ENCODE measurements around the gene BCAN.

The BCAN gene

DNA sequence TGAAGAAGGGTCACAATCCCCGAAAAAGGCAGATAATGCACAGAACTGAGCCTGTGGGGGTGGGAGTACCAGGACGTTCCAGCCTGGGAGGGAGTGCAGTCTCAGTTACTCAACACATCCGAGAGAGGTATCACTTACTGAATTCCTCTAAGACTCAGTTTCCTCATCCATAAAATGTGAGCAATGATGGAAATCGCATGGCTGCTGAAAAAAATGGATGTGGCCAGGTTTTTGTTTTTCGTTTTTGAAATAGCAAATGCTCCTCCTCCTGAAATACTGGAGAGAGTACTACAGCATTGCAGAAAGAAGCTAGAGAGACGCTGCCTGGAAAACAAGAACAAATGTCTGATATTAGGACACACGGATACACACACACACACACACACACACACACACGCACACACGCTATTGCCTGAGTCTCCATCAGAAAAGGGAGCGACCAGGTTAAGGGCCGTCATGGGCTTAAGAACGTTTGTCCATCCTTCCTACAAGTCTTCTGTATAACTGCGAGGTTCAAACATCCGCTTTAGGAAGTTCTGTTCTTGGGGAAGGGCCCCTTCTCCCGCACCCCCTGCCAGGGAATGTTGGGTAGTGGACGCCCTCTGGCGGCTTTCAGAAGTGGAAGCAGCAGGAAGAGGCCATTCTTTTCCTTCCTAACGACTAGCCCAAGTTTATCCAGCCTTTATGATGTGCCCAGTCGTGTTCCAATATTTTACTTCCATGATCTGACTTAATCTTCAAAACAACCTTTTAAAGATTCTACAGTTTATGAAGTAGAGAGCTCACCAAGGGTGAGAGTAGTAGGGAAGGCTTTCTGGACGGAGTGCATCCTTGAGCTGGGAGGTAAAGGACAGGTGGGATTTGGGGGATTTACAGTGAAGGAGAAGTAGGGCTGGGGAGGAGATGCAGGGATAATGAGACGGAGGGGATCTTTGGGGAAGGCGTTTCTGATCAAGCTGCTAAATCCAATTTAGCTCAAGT lies 36.0 kb downstream of the BCAN start:
- H3K4me3 Mint-ChIP-seq = peak overlapping the region; percentile 88
- peaks cover 33% of the 10 kb centered on the region for H3K27me3 Mint-ChIP-seq (ENCODE audit: low read depth, poor library complexity)
- peak; percentile 70 for DNase-seq
- peak overlapping the region; percentile 93 for H3K27ac Mint-ChIP-seq
- peaks cover 21% of the 10 kb centered on the region for H3K36me3 Mint-ChIP-seq (ENCODE audit: low read depth)
- TF ChIP-seq, protein P1, sequence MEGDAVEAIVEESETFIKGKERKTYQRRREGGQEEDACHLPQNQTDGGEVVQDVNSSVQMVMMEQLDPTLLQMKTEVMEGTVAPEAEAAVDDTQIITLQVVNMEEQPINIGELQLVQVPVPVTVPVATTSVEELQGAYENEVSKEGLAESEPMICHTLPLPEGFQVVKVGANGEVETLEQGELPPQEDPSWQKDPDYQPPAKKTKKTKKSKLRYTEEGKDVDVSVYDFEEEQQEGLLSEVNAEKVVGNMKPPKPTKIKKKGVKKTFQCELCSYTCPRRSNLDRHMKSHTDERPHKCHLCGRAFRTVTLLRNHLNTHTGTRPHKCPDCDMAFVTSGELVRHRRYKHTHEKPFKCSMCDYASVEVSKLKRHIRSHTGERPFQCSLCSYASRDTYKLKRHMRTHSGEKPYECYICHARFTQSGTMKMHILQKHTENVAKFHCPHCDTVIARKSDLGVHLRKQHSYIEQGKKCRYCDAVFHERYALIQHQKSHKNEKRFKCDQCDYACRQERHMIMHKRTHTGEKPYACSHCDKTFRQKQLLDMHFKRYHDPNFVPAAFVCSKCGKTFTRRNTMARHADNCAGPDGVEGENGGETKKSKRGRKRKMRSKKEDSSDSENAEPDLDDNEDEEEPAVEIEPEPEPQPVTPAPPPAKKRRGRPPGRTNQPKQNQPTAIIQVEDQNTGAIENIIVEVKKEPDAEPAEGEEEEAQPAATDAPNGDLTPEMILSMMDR (IDR thresholded peaks at IDR 0.05) = peak; percentile 70
- H3K4me1 Mint-ChIP-seq = peaks cover 61% of the 10 kb centered on the region
- no peaks in the 10 kb centered on the region for H3K9me3 Mint-ChIP-seq

DNA sequence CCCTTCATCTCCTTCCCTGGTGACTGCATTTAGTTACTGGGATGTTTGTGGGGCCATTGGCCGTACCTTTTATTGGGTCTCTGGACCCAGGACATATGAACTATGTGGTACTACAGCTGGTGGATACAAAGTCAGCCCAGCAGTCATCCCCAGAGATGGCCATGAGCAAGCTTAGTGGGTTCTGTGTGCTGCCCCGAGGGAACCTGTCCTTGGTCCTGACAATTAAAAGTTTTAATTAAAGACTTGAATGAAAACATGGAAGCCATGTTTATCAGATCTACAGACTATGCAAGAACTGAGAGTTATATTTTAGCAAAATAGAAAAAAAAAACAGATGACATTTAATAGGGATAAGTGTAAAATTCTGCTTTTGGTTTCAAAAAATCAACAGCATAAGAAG lies 38.1 kb downstream of the BCAN start:
- no peak for DNase-seq
- H3K4me1 Mint-ChIP-seq = peaks cover 49% of the 10 kb centered on the region
- no peak overlapping the region for H3K27ac Mint-ChIP-seq
- H3K27me3 Mint-ChIP-seq (ENCODE audit: low read depth, poor library complexity) = peaks cover 40% of the 10 kb centered on the region
- H3K36me3 Mint-ChIP-seq (ENCODE audit: low read depth) = peaks cover under 1% of the 10 kb centered on the region
- TF ChIP-seq, protein P1 (IDR thresholded peaks at IDR 0.05) = no peak
- no peak overlapping the region for H3K4me3 Mint-ChIP-seq
- no peaks in the 10 kb centered on the region for H3K9me3 Mint-ChIP-seq

DNA sequence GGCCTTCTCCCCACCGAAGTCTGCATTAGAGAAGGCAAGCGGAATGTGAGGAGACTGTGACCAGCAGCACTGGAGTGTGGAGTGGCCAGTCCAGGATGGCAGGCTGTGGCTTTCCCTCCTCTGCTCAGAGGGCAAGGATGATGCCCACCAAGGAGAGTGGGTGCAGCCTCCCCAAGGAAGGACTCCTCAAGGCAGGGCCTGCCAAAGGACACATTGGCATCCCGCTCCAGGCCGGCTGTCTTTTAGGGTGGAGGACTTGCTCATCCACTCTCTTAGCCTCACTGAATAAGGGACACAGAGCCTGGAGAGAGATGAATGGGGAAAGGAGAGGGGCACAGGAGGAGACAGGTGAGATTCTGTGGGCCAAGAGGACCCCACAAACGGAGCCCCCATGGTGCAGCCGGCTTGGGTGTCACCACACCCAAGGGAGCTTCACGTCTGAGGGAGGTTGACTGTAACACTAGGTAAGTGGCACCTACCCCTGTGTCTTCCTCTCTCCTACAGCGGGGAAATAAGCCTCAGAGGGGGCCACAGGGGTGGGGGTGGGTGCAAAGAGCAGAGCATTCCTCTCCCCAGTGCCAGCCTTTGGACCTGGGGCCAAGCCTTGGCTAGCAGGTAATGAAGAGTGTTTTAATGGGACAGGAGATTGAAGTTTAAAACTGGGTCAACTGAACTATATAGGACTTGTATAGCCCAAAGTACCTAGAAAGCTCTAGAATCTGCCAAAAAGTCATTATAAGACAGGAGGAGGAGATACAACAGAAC lies 39.5 kb downstream of the BCAN start:
- no peaks in the 10 kb centered on the region for H3K36me3 Mint-ChIP-seq (ENCODE audit: low read depth)
- no peak overlapping the region for H3K27ac Mint-ChIP-seq
- DNase-seq = no peak
- TF ChIP-seq, protein P1 (IDR thresholded peaks at IDR 0.05) = no peak
- peaks cover 42% of the 10 kb centered on the region for H3K27me3 Mint-ChIP-seq (ENCODE audit: low read depth, poor library complexity)
- peaks cover 38% of the 10 kb centered on the region for H3K4me1 Mint-ChIP-seq
- H3K4me3 Mint-ChIP-seq = no peak overlapping the region
- no peaks in the 10 kb centered on the region for H3K9me3 Mint-ChIP-seq

DNA sequence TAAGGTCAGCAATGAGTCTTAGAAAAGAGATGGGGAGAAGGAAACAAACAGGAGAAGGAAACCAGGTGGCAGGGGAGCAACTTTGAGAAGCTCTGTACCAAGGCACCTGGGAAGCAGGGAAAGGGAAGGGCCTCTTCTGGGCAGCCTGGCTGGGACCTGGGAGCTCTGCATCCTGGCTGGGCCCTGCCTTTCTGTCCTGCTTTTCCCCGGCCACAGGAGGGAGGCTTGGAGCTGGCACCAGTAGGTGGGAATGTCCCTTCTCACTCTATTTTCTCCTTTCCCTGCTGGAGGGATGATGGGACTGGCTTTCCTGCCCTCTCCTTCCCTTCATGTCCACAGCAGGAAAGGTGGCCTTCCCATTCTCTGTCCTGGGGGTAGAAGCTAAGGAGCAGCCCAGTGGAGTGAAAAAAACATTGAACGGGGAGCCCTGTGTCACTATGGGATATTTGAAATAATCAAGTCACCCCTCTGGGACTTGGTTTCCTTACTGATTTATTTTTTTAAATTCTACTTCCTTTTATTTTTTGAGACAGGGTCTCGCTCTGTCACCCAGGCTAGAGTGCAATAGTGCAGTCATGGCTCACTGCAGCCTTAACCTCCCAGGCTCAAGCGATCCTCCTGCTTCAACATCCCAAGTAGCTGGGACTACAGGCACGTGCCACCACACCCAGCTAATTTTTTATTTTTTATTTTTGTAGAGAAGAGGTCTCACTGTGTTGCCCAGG lies 40.4 kb downstream of the BCAN start:
- Mint-ChIP-seq H3K36me3 (ENCODE audit: low read depth) (no peaks in the 10 kb centered on the region), H3K27ac (no peak overlapping the region), H3K4me3 (no peak overlapping the region), H3K9me3 (no peaks in the 10 kb centered on the region), H3K27me3 (ENCODE audit: low read depth, poor library complexity) (peaks cover 42% of the 10 kb centered on the region), H3K4me1 (peaks cover 35% of the 10 kb centered on the region)
- DNase-seq = no peak
- TF ChIP-seq, protein P1 (IDR thresholded peaks at IDR 0.05) = no peak

DNA sequence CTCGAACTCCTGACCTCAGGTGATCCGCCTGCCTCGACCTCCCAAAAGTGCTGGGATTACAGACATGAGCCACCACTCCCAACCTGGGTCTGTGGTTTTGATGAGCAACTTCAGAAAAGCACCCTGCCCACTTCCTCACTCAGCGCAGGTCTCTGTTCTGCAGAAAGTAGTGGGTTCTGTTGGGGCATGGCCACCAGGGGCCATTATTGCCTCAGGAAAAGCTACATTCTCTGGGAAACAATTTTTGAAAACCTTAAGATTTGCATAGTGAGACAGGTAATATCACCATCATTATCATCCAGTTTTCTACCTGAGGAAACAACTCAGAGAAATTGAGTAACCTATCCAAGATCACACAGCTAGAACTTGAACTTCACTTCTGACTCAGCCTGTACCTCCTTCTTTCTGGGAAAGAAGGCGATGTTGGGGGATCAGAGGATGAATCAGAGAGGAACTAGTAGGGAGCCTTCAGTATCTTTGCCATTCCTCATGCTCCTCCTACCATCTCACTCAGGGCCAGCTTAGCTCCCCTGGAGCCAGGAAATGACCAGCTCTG lies 42.4 kb downstream of the BCAN start:
- no peak overlapping the region for H3K27ac Mint-ChIP-seq
- no peak overlapping the region for H3K4me3 Mint-ChIP-seq
- no peaks in the 10 kb centered on the region for H3K36me3 Mint-ChIP-seq (ENCODE audit: low read depth)
- DNase-seq = no peak
- peaks cover 31% of the 10 kb centered on the region for H3K4me1 Mint-ChIP-seq
- peaks cover 26% of the 10 kb centered on the region for H3K27me3 Mint-ChIP-seq (ENCODE audit: low read depth, poor library complexity)
- TF ChIP-seq, protein P1 (IDR thresholded peaks at IDR 0.05) = no peak
- no peaks in the 10 kb centered on the region for H3K9me3 Mint-ChIP-seq
